ENCODE data around the gene SHISA4. TPM values are rescaled to one million over a fixed set of nuclear protein-coding genes. Genes with fewer than 3 reads are reported as not detected.

Gene SHISA4
- polyA plus RNA-seq, 3 donors, result 1.5 to 3.1 (median 2.3) TPM

DNA sequence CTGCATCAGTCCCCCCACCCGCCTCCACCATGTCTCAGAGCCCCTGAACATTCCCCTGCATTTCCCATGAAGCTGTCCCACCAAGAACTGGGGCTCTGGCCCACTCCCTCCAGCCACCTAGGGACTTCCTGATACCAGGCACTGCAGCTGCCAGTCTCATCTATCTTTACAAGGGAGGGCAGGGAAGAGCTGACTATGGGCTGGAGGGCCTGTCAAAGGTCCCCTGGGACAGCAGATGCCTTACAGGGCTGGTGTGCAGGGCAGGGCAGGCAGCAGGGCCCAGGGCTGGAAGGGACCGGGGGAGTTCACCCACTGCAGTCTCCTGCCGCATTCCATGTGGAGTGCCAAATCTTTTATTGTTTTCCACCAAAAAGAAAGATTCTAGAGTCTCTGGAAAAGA lies 17.6 kb downstream of the SHISA4 start:
- intact Hi-C loops (cut with micrococcal nuclease), result no loop called here
- Mint-ChIP-seq H3K9me3 (no peaks in the 10 kb centered on the region), H3K4me3 (no peak overlapping the region), H3K27me3 (ENCODE audit: low read depth in 3 of 3) (peaks cover 3 to 5% (median 3%) of the 10 kb centered on the region in 3 donors), H3K4me1 (no peaks in the 10 kb centered on the region), H3K27ac (peak overlapping the region in 1 of 7 donors; percentile 45), H3K36me3 (no peaks in the 10 kb centered on the region)
- Histone ChIP-seq H3K79me2 (ENCODE audit: insufficient read depth, low read length) (no peaks in the 10 kb centered on the region), H3K27me3 (ENCODE audit: control insufficient read depth in 2 of 2, insufficient read depth in 2 of 2, low read length in 2 of 2) (no peaks in the 10 kb centered on the region), H4K20me1 (ENCODE audit: insufficient read depth, low read length) (no peaks in the 10 kb centered on the region), H3K9me3 (replicated peaks in 1 of 2; ENCODE audit: control insufficient read depth in 1 of 2, insufficient read depth in 1 of 2, low read length in 2 of 2) (no peaks in the 10 kb centered on the region), H3K9ac (ENCODE audit: insufficient read depth, low read length, poor library complexity, severe bottlenecking) (no peak overlapping the region), H3K4me3 (replicated peaks in 1 of 3; ENCODE audit: low read depth in 2 of 3, low read length in 3 of 3) (no peak overlapping the region), H3K36me3 (replicated peaks in 1 of 2; ENCODE audit: control insufficient read depth in 1 of 2, insufficient read depth in 2 of 2, low read length in 2 of 2) (no peaks in the 10 kb centered on the region), H3K4me2 (replicated peaks; ENCODE audit: extremely low read depth, low read length, poor library complexity, severe bottlenecking) (no peak overlapping the region), H3K4me1 (ENCODE audit: control insufficient read depth in 1 of 2, insufficient read depth in 2 of 2, low read length in 2 of 2) (no peaks in the 10 kb centered on the region), H2AFZ (ENCODE audit: insufficient read depth, low read depth, low read length, poor library complexity, severe bottlenecking) (no peak overlapping the region), H3K27ac (ENCODE audit: low read depth in 1 of 2, low read length in 2 of 2) (no peak overlapping the region)
- TF ChIP-seq, protein P1, sequence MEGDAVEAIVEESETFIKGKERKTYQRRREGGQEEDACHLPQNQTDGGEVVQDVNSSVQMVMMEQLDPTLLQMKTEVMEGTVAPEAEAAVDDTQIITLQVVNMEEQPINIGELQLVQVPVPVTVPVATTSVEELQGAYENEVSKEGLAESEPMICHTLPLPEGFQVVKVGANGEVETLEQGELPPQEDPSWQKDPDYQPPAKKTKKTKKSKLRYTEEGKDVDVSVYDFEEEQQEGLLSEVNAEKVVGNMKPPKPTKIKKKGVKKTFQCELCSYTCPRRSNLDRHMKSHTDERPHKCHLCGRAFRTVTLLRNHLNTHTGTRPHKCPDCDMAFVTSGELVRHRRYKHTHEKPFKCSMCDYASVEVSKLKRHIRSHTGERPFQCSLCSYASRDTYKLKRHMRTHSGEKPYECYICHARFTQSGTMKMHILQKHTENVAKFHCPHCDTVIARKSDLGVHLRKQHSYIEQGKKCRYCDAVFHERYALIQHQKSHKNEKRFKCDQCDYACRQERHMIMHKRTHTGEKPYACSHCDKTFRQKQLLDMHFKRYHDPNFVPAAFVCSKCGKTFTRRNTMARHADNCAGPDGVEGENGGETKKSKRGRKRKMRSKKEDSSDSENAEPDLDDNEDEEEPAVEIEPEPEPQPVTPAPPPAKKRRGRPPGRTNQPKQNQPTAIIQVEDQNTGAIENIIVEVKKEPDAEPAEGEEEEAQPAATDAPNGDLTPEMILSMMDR (IDR thresholded peaks at IDR 0.05), result no peak
- no peak for DNase-seq
- WGBS (ENCODE audit: insufficient coverage), result 96% methylated on average over 2 of the region's 3 CpGs

DNA sequence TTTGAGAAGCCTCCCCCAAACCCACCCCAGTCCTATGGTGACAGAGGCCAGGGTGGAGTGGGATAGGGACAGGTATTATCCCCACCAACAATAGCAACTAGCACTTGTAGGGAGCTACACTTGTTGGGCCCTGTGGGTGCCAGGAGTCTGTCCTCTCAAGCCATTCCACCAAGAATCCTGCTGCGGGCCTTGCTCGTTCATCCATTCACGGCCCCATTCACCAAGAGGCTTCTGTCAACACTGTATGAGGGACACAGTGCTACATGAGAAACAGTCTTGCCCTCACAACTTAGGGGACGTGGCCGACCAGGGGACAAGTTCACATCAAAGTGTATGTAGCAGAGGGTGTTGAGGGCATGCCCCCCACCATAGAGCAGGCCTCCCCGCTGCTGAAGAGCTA lies 18.9 kb downstream of the SHISA4 start:
- Histone ChIP-seq H3K79me2 (ENCODE audit: insufficient read depth, low read length) (no peaks in the 10 kb centered on the region), H4K20me1 (ENCODE audit: insufficient read depth, low read length) (no peaks in the 10 kb centered on the region), H3K27ac (ENCODE audit: low read depth in 1 of 2, low read length in 2 of 2) (no peak overlapping the region), H3K4me3 (replicated peaks in 1 of 3; ENCODE audit: low read depth in 2 of 3, low read length in 3 of 3) (no peak overlapping the region), H3K9me3 (replicated peaks in 1 of 2; ENCODE audit: control insufficient read depth in 1 of 2, insufficient read depth in 1 of 2, low read length in 2 of 2) (no peaks in the 10 kb centered on the region), H3K36me3 (replicated peaks in 1 of 2; ENCODE audit: control insufficient read depth in 1 of 2, insufficient read depth in 2 of 2, low read length in 2 of 2) (no peaks in the 10 kb centered on the region), H2AFZ (ENCODE audit: insufficient read depth, low read depth, low read length, poor library complexity, severe bottlenecking) (no peak overlapping the region), H3K27me3 (ENCODE audit: control insufficient read depth in 2 of 2, insufficient read depth in 2 of 2, low read length in 2 of 2) (no peaks in the 10 kb centered on the region), H3K4me1 (ENCODE audit: control insufficient read depth in 1 of 2, insufficient read depth in 2 of 2, low read length in 2 of 2) (no peaks in the 10 kb centered on the region), H3K9ac (ENCODE audit: insufficient read depth, low read length, poor library complexity, severe bottlenecking) (no peak overlapping the region), H3K4me2 (replicated peaks; ENCODE audit: extremely low read depth, low read length, poor library complexity, severe bottlenecking) (no peak overlapping the region)
- intact Hi-C loops (cut with micrococcal nuclease), result no loop called here
- Mint-ChIP-seq H3K27ac (no peak overlapping the region), H3K27me3 (ENCODE audit: low read depth in 3 of 3) (peaks cover 3 to 5% (median 3%) of the 10 kb centered on the region in 3 donors), H3K4me3 (no peak overlapping the region), H3K9me3 (no peaks in the 10 kb centered on the region), H3K36me3 (no peaks in the 10 kb centered on the region), H3K4me1 (no peaks in the 10 kb centered on the region)
- WGBS (ENCODE audit: insufficient coverage), result 95% methylated on average over 6 of the region's 6 CpGs
- TF ChIP-seq, protein P1 (IDR thresholded peaks at IDR 0.05), result no peak
- DNase-seq, result no peak
